Right atrium auricular region (tissue), 2 donors: ENCODE data around the gene ZNF700. TPM values are rescaled to one million over a fixed set of nuclear protein-coding genes. Genes with fewer than 3 reads are reported as not detected.
"Not testable (repeated sequence)": the region's sequence is repeated elsewhere in the genome, so short reads cannot be mapped to it uniquely, and the experiment has no call there.

Source experiments
- DNase-seq: peaks from one replicate; pipeline ENCODE4 v3.0.0-alpha.2; 2019; ENCODE audit warnings: low spot score
- H3K27ac ChIP-seq, 2 donors: fragments of 200-600 bp; sonication (generic); 1 replicate in 1 of 2; 2 replicates in 1 of 2; pipeline ENCODE4 v1.5.1; 2016 to 2019
- H3K27me3 ChIP-seq, 2 donors: fragments of 200-600 bp; sonication (generic); one replicate each; pipeline versions ENCODE4 v1.5.1 to v1.6.0; 2017 to 2019
- H3K36me3 ChIP-seq: fragments of 200-600 bp; sonication (generic); one replicate; pipeline ENCODE4 v1.5.1; 2016
- H3K4me1 ChIP-seq, 2 donors: fragments of 200-600 bp; sonication (generic); one replicate each; pipeline versions ENCODE4 v1.5.1 to v1.6.0; 2017 to 2019
- H3K4me3 ChIP-seq, 2 donors: fragments of 200-600 bp; sonication (generic); 1 replicate in 1 of 2; 2 replicates in 1 of 2; pipeline ENCODE4 v1.5.1; 2017 to 2019; ENCODE audit warnings: mild to moderate bottlenecking in 1 of 2, moderate library complexity in 1 of 2
- H3K9me3 ChIP-seq, 2 donors: fragments of 200-600 bp; sonication (generic); one replicate each; pipeline ENCODE4 v1.5.1; 2019
- total RNA-seq, 2 donors: library from RNA; depleted of rRNA; stranded (reverse); fragments of >200 nt; gene quantifications; one replicate each; pipeline ENCODE4 v1.1.0, GENCODE V29; 2016
- TF ChIP-seq, protein P1 (sequence below), 2 donors: fragments of 200-600 bp; sonication (generic); IDR thresholded peaks; one replicate each; pipeline ENCODE4 v1.5.1; 2019; ENCODE audit warnings: antibody characterized with exemption in 2 of 2

Gene ZNF700
- total RNA-seq, 2 donors from 2014 or later: 4.4 to 5.2 TPM

DNA sequence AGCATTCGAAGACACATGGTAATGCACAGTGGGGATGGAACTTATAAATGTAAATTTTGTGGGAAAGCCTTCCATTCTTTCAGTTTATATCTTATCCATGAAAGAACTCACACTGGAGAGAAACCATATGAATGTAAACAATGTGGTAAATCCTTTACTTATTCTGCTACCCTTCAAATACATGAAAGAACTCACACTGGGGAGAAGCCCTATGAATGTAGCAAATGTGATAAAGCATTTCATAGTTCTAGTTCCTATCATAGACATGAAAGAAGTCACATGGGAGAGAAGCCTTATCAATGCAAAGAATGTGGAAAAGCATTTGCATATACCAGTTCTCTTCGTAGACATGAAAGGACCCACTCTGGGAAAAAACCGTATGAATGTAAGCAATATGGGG is 23.7 kb downstream of the ZNF700 start:
- Histone ChIP-seq H3K4me3 (no peak overlapping the region), H3K9me3 (peaks cover 53 to 87% of the 10 kb centered on the region in 2 donors), H3K4me1 (no peaks in the 10 kb centered on the region), H3K27me3 (no peaks in the 10 kb centered on the region), H3K36me3 (peaks cover 56% of the 10 kb centered on the region), H3K27ac (no peak overlapping the region)
- no peak for DNase-seq
- TF ChIP-seq, protein P1, sequence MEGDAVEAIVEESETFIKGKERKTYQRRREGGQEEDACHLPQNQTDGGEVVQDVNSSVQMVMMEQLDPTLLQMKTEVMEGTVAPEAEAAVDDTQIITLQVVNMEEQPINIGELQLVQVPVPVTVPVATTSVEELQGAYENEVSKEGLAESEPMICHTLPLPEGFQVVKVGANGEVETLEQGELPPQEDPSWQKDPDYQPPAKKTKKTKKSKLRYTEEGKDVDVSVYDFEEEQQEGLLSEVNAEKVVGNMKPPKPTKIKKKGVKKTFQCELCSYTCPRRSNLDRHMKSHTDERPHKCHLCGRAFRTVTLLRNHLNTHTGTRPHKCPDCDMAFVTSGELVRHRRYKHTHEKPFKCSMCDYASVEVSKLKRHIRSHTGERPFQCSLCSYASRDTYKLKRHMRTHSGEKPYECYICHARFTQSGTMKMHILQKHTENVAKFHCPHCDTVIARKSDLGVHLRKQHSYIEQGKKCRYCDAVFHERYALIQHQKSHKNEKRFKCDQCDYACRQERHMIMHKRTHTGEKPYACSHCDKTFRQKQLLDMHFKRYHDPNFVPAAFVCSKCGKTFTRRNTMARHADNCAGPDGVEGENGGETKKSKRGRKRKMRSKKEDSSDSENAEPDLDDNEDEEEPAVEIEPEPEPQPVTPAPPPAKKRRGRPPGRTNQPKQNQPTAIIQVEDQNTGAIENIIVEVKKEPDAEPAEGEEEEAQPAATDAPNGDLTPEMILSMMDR (IDR thresholded peaks at IDR 0.05): no peak

DNA sequence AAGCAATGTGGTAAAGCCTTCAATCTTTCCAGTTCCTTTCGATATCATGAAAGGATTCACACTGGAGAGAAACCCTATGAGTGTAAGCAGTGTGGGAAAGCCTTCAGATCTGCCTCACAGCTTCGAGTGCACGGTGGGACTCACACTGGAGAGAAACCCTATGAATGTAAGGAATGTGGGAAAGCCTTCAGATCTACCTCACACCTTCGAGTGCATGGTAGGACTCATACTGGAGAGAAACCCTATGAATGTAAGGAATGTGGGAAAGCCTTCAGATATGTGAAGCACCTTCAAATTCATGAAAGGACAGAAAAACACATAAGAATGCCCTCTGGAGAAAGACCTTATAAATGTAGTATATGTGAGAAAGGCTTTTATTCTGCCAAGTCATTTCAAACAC is 24.3 kb downstream of the ZNF700 start:
- no peak for DNase-seq
- TF ChIP-seq, protein P1 (IDR thresholded peaks at IDR 0.05): no peak
- Histone ChIP-seq H3K4me3 (no peak overlapping the region), H3K4me1 (no peaks in the 10 kb centered on the region), H3K36me3 (peaks cover 52% of the 10 kb centered on the region), H3K9me3 (peaks cover 53 to 84% of the 10 kb centered on the region in 2 donors), H3K27ac (no peak overlapping the region), H3K27me3 (no peaks in the 10 kb centered on the region)

DNA sequence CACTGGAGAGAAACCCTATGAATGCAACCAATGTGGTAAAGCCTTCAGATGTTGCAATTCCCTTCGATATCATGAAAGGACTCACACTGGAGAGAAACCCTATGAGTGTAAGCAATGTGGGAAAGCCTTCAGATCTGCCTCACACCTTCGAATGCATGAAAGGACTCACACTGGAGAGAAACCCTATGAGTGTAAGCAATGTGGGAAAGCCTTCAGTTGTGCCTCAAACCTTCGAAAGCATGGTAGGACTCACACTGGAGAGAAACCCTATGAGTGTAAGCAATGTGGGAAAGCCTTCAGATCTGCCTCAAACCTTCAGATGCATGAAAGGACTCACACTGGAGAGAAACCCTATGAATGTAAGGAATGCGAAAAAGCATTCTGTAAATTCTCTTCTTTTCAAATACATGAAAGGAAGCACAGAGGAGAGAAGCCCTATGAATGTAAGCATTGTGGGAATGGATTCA is 24.7 kb downstream of the ZNF700 start:
- peaks cover 49% of the 10 kb centered on the region for H3K36me3 ChIP-seq
- not testable (repeated sequence) for H3K4me3 ChIP-seq, H3K27ac ChIP-seq, DNase-seq, H3K4me1 ChIP-seq, H3K27me3 ChIP-seq
- peaks cover 49 to 84% of the 10 kb centered on the region in 2 donors for H3K9me3 ChIP-seq

DNA sequence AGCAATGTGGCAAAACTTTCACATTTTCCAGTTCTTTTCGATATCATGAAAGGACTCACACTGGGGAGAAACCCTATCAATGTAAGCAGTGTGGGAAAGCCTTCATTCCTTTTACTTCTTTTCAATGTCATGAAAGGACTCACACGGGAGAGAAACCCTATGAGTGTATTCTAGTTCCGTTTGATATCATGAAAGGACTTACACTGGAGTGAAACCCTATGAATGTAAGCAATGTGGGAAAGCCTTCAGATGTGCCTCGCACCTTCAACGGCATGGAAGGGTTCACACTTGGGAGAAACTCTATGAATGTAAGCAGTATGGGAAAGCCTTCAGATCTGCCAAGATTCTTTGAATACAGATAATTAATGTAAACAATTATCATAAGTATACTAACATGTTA is 25.4 kb downstream of the ZNF700 start:
- Histone ChIP-seq H3K27ac (no peak overlapping the region), H3K9me3 (peaks cover 46 to 77% of the 10 kb centered on the region in 2 donors), H3K27me3 (no peaks in the 10 kb centered on the region), H3K4me1 (no peaks in the 10 kb centered on the region), H3K4me3 (no peak overlapping the region), H3K36me3 (peaks cover 46% of the 10 kb centered on the region)
- DNase-seq: no peak
- TF ChIP-seq, protein P1 (IDR thresholded peaks at IDR 0.05): no peak

DNA sequence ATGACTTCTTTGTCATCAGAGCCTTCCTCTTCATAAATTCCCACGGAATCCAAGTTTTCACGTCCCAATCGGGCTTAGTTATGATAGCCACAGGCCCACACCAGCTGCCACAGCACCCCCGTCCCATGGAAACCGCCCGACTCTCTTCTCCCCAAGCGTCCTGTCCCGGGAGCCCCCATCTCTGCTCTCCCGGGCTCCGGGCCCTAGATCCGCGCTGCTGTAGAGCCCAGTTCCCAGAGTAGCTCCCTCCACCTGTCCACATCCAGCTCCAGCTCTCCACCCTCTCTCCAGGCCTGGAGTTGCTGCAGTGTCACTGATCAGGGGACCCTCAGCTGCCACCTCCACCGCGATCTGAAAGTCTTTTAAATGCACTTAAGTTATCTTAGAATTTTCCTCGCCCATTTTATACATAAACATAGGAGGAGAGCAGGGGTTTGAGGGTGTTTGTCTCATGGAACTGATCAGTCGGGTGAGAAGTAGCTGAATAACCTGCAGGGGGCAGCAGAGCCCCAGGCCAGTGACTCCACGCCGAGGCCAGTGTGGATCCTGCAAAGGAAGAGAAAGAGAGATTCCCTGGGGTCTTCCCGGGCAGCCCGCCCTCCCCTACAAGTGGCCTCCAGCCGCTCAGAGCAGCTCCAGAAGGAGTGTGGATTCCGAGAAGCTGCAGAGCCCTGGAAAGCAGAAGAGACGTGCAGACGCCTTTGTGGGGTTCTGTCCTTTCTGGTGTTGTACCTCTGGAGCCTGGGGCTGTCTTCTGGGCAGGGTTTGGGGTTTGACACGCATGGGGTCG is 38.9 kb downstream of the ZNF700 start:
- H3K9me3 ChIP-seq: no peaks in the 10 kb centered on the region
- peak; percentile 87 for DNase-seq

DNA sequence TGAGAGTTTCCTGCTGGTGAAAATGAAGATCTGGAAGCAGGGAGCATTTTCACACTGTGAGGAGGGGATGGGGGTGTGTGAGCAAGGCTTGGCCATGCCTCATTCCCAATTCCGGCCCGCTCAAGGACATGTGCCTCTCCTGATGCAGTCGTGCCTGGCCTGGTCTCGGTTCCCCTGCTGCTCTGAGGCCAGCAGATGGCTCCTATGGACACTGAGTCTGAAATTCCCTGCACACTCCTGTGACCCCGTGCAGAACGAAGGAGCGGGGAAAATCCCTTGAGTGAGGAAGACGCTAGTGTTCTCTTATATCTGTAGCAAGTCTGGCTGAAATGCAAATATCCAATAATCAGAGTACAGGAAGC is 39.6 kb downstream of the ZNF700 start:
- Histone ChIP-seq H3K4me1 (peaks cover 0 to 14% of the 10 kb centered on the region in 2 donors), H3K27ac (peak overlapping the region; percentile 90 to 94), H3K9me3 (no peaks in the 10 kb centered on the region), H3K36me3 (no peaks in the 10 kb centered on the region), H3K27me3 (no peaks in the 10 kb centered on the region), H3K4me3 (peak overlapping the region; percentile 53 to 71)
- no peak for DNase-seq
- TF ChIP-seq, protein P1 (IDR thresholded peaks at IDR 0.05): no peak

More for the DNA sequence above, 38.9 kb downstream of the ZNF700 start:
- H3K27me3 ChIP-seq: no peaks in the 10 kb centered on the region
- peaks cover 0 to 14% of the 10 kb centered on the region in 2 donors for H3K4me1 ChIP-seq
- TF ChIP-seq, protein P1 (IDR thresholded peaks at IDR 0.05): peak; percentile 75 to 90
- peak overlapping the region in 1 of 2 donors; percentile 71 for H3K4me3 ChIP-seq
- H3K36me3 ChIP-seq: no peaks in the 10 kb centered on the region
- peak overlapping the region; percentile 90 to 94 for H3K27ac ChIP-seq
